Gastroesophageal sphincter (tissue), 4 donors: ENCODE measurements around the gene MUSTN1. TPM values are rescaled to one million over a fixed set of nuclear protein-coding genes. Genes with fewer than 3 reads are reported as not detected.

Source experiments
- ATAC-seq: fragments of 150-250 bp; one replicate; pipeline ENCODE4 v1.9.1; 2016; ENCODE audit warnings: mild to moderate bottlenecking, moderate library complexity
- H3K27ac ChIP-seq, 4 donors: fragments of 200-600 bp; sonication (generic) in 3 of 4; 1 replicate in 3 of 4; 2 replicates in 1 of 4; pipeline ENCODE4 v1.5.1; 2016 to 2019
- H3K27me3 ChIP-seq: fragments of 200-600 bp; sonication (generic); one replicate; pipeline ENCODE4 v1.5.1; 2019
- H3K36me3 ChIP-seq, 2 donors: fragments of 200-600 bp; sonication (generic); one replicate each; pipeline ENCODE4 v1.5.1; 2019; ENCODE audit warnings: control low read depth in 1 of 2
- H3K4me1 ChIP-seq, 3 donors: fragments of 200-600 bp; sonication (generic); 1 replicate in 2 of 3; 2 replicates in 1 of 3; pipeline ENCODE4 v1.5.1; 2016 to 2019; ENCODE audit warnings: control low read depth in 2 of 3
- H3K4me3 ChIP-seq, 2 donors: fragments of 200-600 bp; sonication (generic); one replicate each; pipeline ENCODE4 v1.5.1; 2019; ENCODE audit warnings: mild to moderate bottlenecking in 1 of 2, moderate library complexity in 1 of 2
- H3K9me3 ChIP-seq, 3 donors: fragments of 200-600 bp; sonication (generic); one replicate each; pipeline ENCODE4 v1.5.1; 2017 to 2019; ENCODE audit warnings: control low read depth in 2 of 3
- CTCF ChIP-seq, 4 experiments: fragments of 200-600 bp in 2 of 4; fragments of 450-650 bp in 2 of 4; sonication (generic) in 1 of 4; IDR thresholded peaks; one replicate each; pipeline ENCODE4 v1.5.1; 2017 to 2019; ENCODE audit warnings: antibody characterized with exemption in 4 of 4, mild to moderate bottlenecking in 2 of 4, moderate library complexity in 2 of 4
- EP300 ChIP-seq: sonication (generic); formaldehyde crosslinking; IDR thresholded peaks from one replicate; pipeline ENCODE4 v1.6.1; 2017; ENCODE audit warnings: antibody characterized with exemption, mild to moderate bottlenecking
- POLR2A ChIP-seq, 2 donors: fragments of 450-650 bp; IDR thresholded peaks; one replicate each; pipeline ENCODE4 v1.6.1; 2017; ENCODE audit warnings: antibody characterized with exemption in 2 of 2, mild to moderate bottlenecking in 2 of 2, moderate library complexity in 1 of 2
- POLR2AphosphoS5 ChIP-seq: sonication (generic); formaldehyde crosslinking; IDR thresholded peaks from one replicate; pipeline ENCODE4 v1.6.1; 2017; ENCODE audit warnings: antibody characterized with exemption
- WGBS, 2 donors: methylation state at CpG; one replicate each; pipeline ENCODE4 v1.1.5; 2018; ENCODE audit warnings: low coverage in 1 of 2; 5-methylcytosine and 5-hydroxymethylcytosine counted together
- total RNA-seq, 4 donors: library from RNA; depleted of rRNA; stranded (reverse); fragments of >200 nt; gene quantifications; one replicate each; pipeline ENCODE4 v1.1.0, GENCODE V29; 2016

The MUSTN1 gene
- total RNA-seq, 4 donors from 2014 or later, result 8.6 to 20.9 (median 16.6) TPM

- peak; percentile 28 for ATAC-seq
- Histone ChIP-seq H3K9me3 (no peaks in the 10 kb centered on the region), H3K4me1 (no peaks in the 10 kb centered on the region), H3K27ac (no peak overlapping the region), H3K4me3 (no peak overlapping the region), H3K36me3 (no peaks in the 10 kb centered on the region), H3K27me3 (no peaks in the 10 kb centered on the region)
- WGBS, 2 donors, result 60% methylated on average over 8 of the region's 17 CpGs; no CpG with 5 or more reads in 1 of the 2 donors
- TF ChIP-seq CTCF (IDR thresholded peaks at IDR 0.05), result no peak
- no peak for TF ChIP-seq POLR2A (IDR thresholded peaks at IDR 0.05)
- TF ChIP-seq POLR2AphosphoS5, result no peak
- TF ChIP-seq EP300, result no peak
Measured at GRCh38 chr3:52787672-52788625, 46.9 kb downstream of the MUSTN1 start.

- Histone ChIP-seq H3K4me1 (no peaks in the 10 kb centered on the region), H3K27ac (no peak overlapping the region), H3K9me3 (no peaks in the 10 kb centered on the region), H3K36me3 (no peaks in the 10 kb centered on the region), H3K27me3 (peaks cover 5% of the 10 kb centered on the region), H3K4me3 (no peak overlapping the region)
- TF ChIP-seq EP300, result no peak
- TF ChIP-seq POLR2AphosphoS5, result no peak
- no peak for TF ChIP-seq CTCF (IDR thresholded peaks at IDR 0.05)
- TF ChIP-seq POLR2A (IDR thresholded peaks at IDR 0.05), result no peak
- WGBS, 2 donors, result 63 to 96% methylated on average over 3 to 8 of the region's 11 CpGs
- no peak for ATAC-seq
Measured at GRCh38 chr3:52787246-52787645, 47.6 kb downstream of the MUSTN1 start.

DNA sequence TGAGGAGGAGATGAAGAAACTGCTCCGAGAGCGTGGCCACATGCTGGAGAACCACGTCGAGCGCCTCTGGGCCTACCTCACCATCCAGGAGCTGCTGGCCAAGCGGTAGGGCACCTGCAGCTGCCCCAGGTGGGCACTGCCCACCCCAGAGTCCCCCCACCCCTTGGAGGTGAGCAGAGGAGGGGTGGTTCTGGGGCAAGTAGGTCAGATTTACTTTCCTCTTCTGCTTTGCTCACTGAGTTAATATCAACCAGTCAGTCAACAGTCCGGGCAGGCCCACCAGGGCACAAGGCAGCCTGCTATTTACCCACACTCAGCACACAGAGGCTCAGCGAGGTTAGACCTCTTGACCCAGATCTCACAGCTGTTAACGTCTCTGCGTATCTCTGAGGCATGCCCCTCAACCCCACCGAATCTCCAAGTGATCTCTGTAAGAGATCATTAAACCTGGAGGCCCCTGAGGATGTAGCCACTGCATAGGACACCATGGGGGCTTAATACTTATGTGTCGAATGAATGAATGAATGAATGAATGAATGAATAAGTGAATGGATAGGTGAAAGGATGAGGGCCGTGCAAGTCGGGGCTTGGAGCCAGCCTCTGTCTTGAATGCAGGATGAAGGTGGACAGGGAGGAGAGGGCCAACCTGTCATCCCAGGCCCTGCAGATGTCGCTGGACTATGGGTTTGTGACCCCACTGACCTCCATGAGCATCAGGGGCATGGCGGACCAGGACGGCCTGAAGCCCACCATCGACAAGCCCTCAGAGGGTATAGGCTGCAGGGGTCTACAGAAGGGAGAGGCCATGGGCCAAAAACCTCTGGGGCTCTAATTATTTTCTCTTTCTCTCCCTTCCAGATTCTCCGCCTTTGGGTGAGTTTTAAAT, 48.2 kb downstream of the MUSTN1 start:
- Histone ChIP-seq H3K4me3 (no peak overlapping the region), H3K27me3 (peaks cover 8% of the 10 kb centered on the region), H3K9me3 (no peaks in the 10 kb centered on the region), H3K36me3 (no peaks in the 10 kb centered on the region), H3K4me1 (no peaks in the 10 kb centered on the region), H3K27ac (no peak overlapping the region)
- ATAC-seq, result no peak
- TF ChIP-seq CTCF (IDR thresholded peaks at IDR 0.05), result no peak
- no peak for TF ChIP-seq POLR2A (IDR thresholded peaks at IDR 0.05)
- no peak for TF ChIP-seq POLR2AphosphoS5
- no peak for TF ChIP-seq EP300
- 89 to 100% methylated on average over 4 to 14 of the region's 19 CpGs for WGBS, 2 donors

DNA sequence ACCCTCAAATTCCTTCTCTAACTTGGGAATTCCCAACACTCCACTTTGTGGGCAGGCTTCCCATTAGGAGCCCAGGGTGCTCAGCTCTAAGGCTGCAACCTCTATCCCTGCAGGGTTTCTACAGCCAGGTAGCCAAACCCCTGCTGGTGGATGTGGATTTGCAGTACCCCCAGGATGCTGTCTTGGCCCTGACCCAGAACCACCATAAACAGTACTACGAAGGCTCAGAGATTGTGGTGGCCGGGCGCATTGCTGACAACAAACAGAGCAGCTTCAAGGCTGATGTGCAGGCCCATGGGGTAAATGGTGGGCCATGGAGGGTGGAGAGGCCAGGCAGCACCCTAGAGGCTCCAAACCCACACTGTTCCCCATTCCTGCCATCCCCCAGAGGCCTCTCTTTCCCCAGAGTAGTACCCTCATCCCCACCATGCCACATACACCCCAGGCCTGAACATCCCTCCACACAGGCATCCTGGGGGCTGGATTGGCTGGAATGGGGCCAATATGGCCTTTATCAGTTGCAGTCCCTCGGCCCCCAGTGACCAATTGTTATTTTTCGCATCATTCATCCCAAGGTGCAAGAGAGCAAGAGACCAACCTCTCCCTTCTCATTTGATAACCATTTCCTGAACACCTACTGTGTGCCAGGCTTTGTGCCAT, 49.8 kb downstream of the MUSTN1 start:
- no peak overlapping the region for H3K27ac ChIP-seq
- peaks cover 8% of the 10 kb centered on the region for H3K27me3 ChIP-seq
- no peaks in the 10 kb centered on the region for H3K4me1 ChIP-seq
- H3K9me3 ChIP-seq, result no peaks in the 10 kb centered on the region
- H3K4me3 ChIP-seq, result no peak overlapping the region
- no peak for ATAC-seq
- WGBS, 2 donors, result 100% methylated on average over 1 of the region's 5 CpGs; no CpG with 5 or more reads in 1 of the 2 donors
- no peak for TF ChIP-seq POLR2A (IDR thresholded peaks at IDR 0.05)
- TF ChIP-seq POLR2AphosphoS5, result no peak
- TF ChIP-seq CTCF (IDR thresholded peaks at IDR 0.05), result no peak
- TF ChIP-seq EP300, result no peak
- no peaks in the 10 kb centered on the region for H3K36me3 ChIP-seq
